B cell (primary cell): ENCODE data around the gene SLK. TPM values are rescaled to one million over a fixed set of nuclear protein-coding genes. Genes with fewer than 3 reads are reported as not detected.

Source experiments
- ATAC-seq: fragments of 200-7000 bp; cut with Tn5 transposase; one replicate; pipeline ENCODE4 v1.10.0; 2021; ENCODE audit warnings: low read depth, mild to moderate bottlenecking, moderate number of reproducible peaks, moderate library complexity
- CTCF ChIA-PET: fragments of 350-600 bp; sonication (Branson Sonifier 250); formaldehyde crosslinking; loops from one replicate; lab custom pipeline; 2021; ENCODE audit warnings: antibody characterized with exemption, inconsistent platforms; lab: Charles Lee
- POLR2A ChIA-PET: fragments of 350-600 bp; sonication (Branson Sonifier 250); formaldehyde crosslinking; loops from one replicate; lab custom pipeline; 2021; ENCODE audit warnings: antibody characterized with exemption; lab: Charles Lee
- DNase-seq: peaks from one replicate; pipeline ENCODE4 v3.0.0; 2013
- H2AFZ ChIP-seq: 2 replicates; pipeline ENCODE4 v1.6.1; 2012; ENCODE audit warnings: mild to moderate bottlenecking, low read depth, low read length; ENCODE audit not compliant: insufficient read depth, poor library complexity, severe bottlenecking
- H3K27ac ChIP-seq, 2 donors: 1 replicate in 1 of 2; 2 replicates in 1 of 2; pipeline ENCODE4 v1.5.1; 2012 to 2013; ENCODE audit warnings: low read length in 2 of 2, mild to moderate bottlenecking in 2 of 2, moderate library complexity in 1 of 2
- H3K27me3 ChIP-seq, 4 experiments: fragments of 200-600 bp in 1 of 4; sonication (generic) in 1 of 4; replicated peaks in 1 of 4; 1 replicate in 2 of 4; 2 replicates in 2 of 4; pipeline versions ENCODE4 v1.6.1 to v1.7.0; 2013 to 2016; ENCODE audit warnings: low read length in 3 of 4, mild to moderate bottlenecking in 2 of 4, mixed read lengths in 1 of 4, moderate library complexity in 1 of 4; ENCODE audit not compliant: insufficient read depth in 4 of 4, control insufficient read depth in 3 of 4; ENCODE audit errors: control extremely low read depth in 1 of 4
- H3K36me3 ChIP-seq, 2 experiments: replicated peaks in 1 of 2; 1 replicate in 1 of 2; 2 replicates in 1 of 2; pipeline versions ENCODE4 v1.6.1 to v1.7.1; 2013; ENCODE audit warnings: low read length in 1 of 2; ENCODE audit not compliant: insufficient read depth in 2 of 2, control insufficient read depth in 1 of 2; ENCODE audit errors: control extremely low read depth in 1 of 2, extremely low read depth in 1 of 2
- H3K4me1 ChIP-seq, 2 donors: fragments of 200-600 bp in 1 of 2; sonication (generic) in 1 of 2; 1 replicate in 1 of 2; 2 replicates in 1 of 2; pipeline versions ENCODE4 v1.5.1 to v1.6.1; 2013 to 2017; ENCODE audit warnings: low read length in 2 of 2; ENCODE audit not compliant: control insufficient read depth in 2 of 2, insufficient read depth in 2 of 2
- H3K4me2 ChIP-seq: replicated peaks from 2 replicates; pipeline ENCODE3; 2012; ENCODE audit warnings: mild to moderate bottlenecking, low read depth, low read length; ENCODE audit not compliant: poor library complexity, severe bottlenecking
- H3K4me3 ChIP-seq, 5 experiments: fragments of 200-600 bp in 1 of 5; sonication (generic) in 1 of 5; 1 replicate in 3 of 5; 2 replicates in 2 of 5; pipeline versions ENCODE4 v1.5.1 to v1.7.0; 2011 to 2016; ENCODE audit warnings: low read length in 4 of 5, mild to moderate bottlenecking in 4 of 5, low read depth in 2 of 5, control low read depth in 1 of 5, moderate library complexity in 1 of 5; ENCODE audit not compliant: insufficient read depth in 1 of 5; ENCODE audit errors: control extremely low read depth in 1 of 5, extremely low read depth in 1 of 5
- H3K79me2 ChIP-seq: fragments of 200-600 bp; sonication (generic); one replicate; pipeline ENCODE4 v1.6.0; 2016; ENCODE audit warnings: low read length; ENCODE audit not compliant: control insufficient read depth, insufficient read depth
- H3K9ac ChIP-seq: fragments of 200-600 bp; sonication (generic); 2 replicates; pipeline ENCODE4 v1.6.1; 2017; ENCODE audit warnings: mild to moderate bottlenecking, low read length, moderate library complexity
- H3K9me3 ChIP-seq, 3 donors: one replicate each; pipeline versions ENCODE4 v1.6.1 to v1.7.1; 2013; ENCODE audit warnings: low read length in 2 of 3; ENCODE audit not compliant: control insufficient read depth in 2 of 3, insufficient read depth in 1 of 3; ENCODE audit errors: control extremely low read depth in 1 of 3
- H4K20me1 ChIP-seq: 2 replicates; pipeline ENCODE4 v1.6.0; 2012; ENCODE audit warnings: mild to moderate bottlenecking, low read length; ENCODE audit not compliant: insufficient read depth, control insufficient read depth, poor library complexity, severe bottlenecking
- H3K27ac Mint-ChIP-seq: one replicate; pipeline ENCODE4 v1.8.0; 2021; ENCODE audit warnings: mixed read lengths
- H3K27me3 Mint-ChIP-seq: one replicate; pipeline ENCODE4 v1.8.0; 2021; ENCODE audit warnings: mixed read lengths
- H3K4me1 Mint-ChIP-seq: one replicate; pipeline ENCODE4 v1.8.0; 2021; ENCODE audit warnings: mixed read lengths
- H3K4me3 Mint-ChIP-seq: one replicate; pipeline ENCODE4 v1.8.0; 2021; ENCODE audit warnings: mixed read lengths
- H3K9me3 Mint-ChIP-seq: one replicate; pipeline ENCODE4 v1.8.0; 2022; ENCODE audit warnings: mixed read lengths; ENCODE audit not compliant: insufficient read depth
- EZH2 ChIP-seq: IDR thresholded peaks from 2 replicates; pipeline ENCODE4 v1.6.1; 2012; ENCODE audit warnings: borderline replicate concordance, low read depth, mild to moderate bottlenecking, moderate library complexity, low read length; ENCODE audit not compliant: insufficient read depth, poor library complexity, severe bottlenecking
- WGBS: methylation state at CpG from one replicate; pipeline ENCODE4 v1.1.5; 2013; ENCODE audit warnings: missing lambda C conversion rate; ENCODE audit not compliant: insufficient coverage; 5-methylcytosine and 5-hydroxymethylcytosine counted together
- intact Hi-C: fragments of 100-400 bp; cut with micrococcal nuclease; formaldehyde crosslinking; loops from one replicate; pipeline ENCODE4 v1.10.0; 2022
- polyA plus RNA-seq: library from polyadenylated mRNA; depleted of rRNA; stranded (reverse); fragments of >200 nt; gene quantifications from 2 replicates; pipeline ENCODE4 v1.2.3, GENCODE V29; 2012
- total RNA-seq, 2 donors: library from RNA; stranded (reverse); fragments of 120-200 nt in 1 of 2; gene quantifications; 1 replicate in 1 of 2; 2 replicates in 1 of 2; pipeline versions ENCODE4 v1.2.3 to v1.2.4, GENCODE V29; 2013 to 2022
- TF ChIP-seq, protein P1 (sequence below): fragments of 200-600 bp; IDR thresholded peaks from one replicate; pipeline ENCODE4 v1.8.0; 2022; ENCODE audit warnings: antibody characterized with exemption, mild to moderate bottlenecking

SLK gene
- total and polyA plus RNA-seq, 2 donors (not counting 1 experiment from before 2014, with no cell fraction given) = 2.9 to 24.5 TPM

DNA sequence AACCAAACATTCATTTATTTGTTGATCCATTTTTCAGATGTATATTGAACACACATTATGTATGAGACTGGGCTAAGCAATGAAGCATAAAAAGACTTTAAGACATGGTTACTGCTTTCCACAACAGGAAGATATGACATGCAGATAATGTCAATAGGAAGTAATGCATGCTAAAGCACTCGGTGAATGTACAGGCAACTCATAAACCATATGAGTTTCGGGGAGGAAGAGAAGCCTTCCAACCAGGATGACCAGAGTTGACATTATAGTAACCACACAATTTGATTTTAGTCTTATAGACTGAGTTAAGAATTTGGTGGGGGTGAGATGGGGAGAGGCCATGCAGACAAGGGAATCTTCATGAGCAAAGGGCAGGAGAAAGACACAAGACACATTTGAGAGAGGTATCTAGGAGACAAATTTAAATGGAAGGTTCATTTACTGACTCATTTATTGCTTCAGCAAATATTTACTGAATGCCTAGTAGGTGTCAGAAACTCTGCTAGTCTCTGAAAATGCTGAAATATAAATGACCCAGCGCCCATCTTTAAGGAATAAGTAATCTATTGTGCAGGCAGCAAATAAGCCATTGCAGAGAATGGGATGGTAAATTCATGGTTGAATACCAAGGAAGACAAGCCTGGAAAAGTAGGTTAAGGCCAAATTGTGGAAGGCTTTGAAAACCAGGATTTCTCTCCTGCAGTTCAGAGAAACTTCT lies 19.0 kb upstream of the SLK start:
- no peak overlapping the region for H2AFZ ChIP-seq

GRCh38 chr10:103949728-103950127 lies 17.2 kb upstream of the SLK start:
- intact Hi-C loops = no loop called here
- no peaks in the 10 kb centered on the region for H3K9me3 Mint-ChIP-seq
- Histone ChIP-seq H3K4me1 (peaks cover 0 to 3% of the 10 kb centered on the region in 2 donors), H3K79me2 (no peaks in the 10 kb centered on the region), H2AFZ (no peak overlapping the region), H4K20me1 (no peaks in the 10 kb centered on the region), H3K4me2 (no peak overlapping the region), H3K27ac (no peak overlapping the region), H3K36me3 (no peaks in the 10 kb centered on the region), H3K27me3 (peaks cover 0 to 3% (median 0%) of the 10 kb centered on the region in 4 experiments), H3K4me3 (no peak overlapping the region), H3K9me3 (no peaks in the 10 kb centered on the region), H3K9ac (no peak overlapping the region)
- CTCF ChIA-PET = interaction anchor here (0.7 kb wide), 1 partner anchor 61 kb away, joined by 3 read pairs; no protein-coding TSS in a partner anchor
- DNase-seq (no peak), ATAC-seq (no peak)
- POLR2A ChIA-PET = no interaction called here
- H3K27me3 Mint-ChIP-seq = peaks cover 23% of the 10 kb centered on the region
- no peak overlapping the region for H3K27ac Mint-ChIP-seq
- H3K4me3 Mint-ChIP-seq = no peak overlapping the region
- TF ChIP-seq EZH2 = no peak
- TF ChIP-seq, protein P1, sequence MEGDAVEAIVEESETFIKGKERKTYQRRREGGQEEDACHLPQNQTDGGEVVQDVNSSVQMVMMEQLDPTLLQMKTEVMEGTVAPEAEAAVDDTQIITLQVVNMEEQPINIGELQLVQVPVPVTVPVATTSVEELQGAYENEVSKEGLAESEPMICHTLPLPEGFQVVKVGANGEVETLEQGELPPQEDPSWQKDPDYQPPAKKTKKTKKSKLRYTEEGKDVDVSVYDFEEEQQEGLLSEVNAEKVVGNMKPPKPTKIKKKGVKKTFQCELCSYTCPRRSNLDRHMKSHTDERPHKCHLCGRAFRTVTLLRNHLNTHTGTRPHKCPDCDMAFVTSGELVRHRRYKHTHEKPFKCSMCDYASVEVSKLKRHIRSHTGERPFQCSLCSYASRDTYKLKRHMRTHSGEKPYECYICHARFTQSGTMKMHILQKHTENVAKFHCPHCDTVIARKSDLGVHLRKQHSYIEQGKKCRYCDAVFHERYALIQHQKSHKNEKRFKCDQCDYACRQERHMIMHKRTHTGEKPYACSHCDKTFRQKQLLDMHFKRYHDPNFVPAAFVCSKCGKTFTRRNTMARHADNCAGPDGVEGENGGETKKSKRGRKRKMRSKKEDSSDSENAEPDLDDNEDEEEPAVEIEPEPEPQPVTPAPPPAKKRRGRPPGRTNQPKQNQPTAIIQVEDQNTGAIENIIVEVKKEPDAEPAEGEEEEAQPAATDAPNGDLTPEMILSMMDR = no peak
- 95% methylated on average over 3 of the region's 4 CpGs for WGBS
- H3K4me1 Mint-ChIP-seq = peaks cover 6% of the 10 kb centered on the region

More for the DNA sequence above, 19.0 kb upstream of the SLK start:
- Histone ChIP-seq H3K27ac (no peak overlapping the region), H3K79me2 (no peaks in the 10 kb centered on the region), H3K36me3 (no peaks in the 10 kb centered on the region), H3K9me3 (no peaks in the 10 kb centered on the region), H3K9ac (no peak overlapping the region), H3K4me1 (peaks cover 0 to 3% of the 10 kb centered on the region in 2 donors), H4K20me1 (no peaks in the 10 kb centered on the region), H3K4me3 (no peak overlapping the region), H3K27me3 (peaks cover 0 to 3% (median 0%) of the 10 kb centered on the region in 4 experiments), H3K4me2 (no peak overlapping the region)
- H3K9me3 Mint-ChIP-seq = no peaks in the 10 kb centered on the region
- H3K4me3 Mint-ChIP-seq = no peak overlapping the region
- no peak overlapping the region for H3K27ac Mint-ChIP-seq
- peaks cover 19% of the 10 kb centered on the region for H3K27me3 Mint-ChIP-seq
- POLR2A ChIA-PET = no interaction called here
- 100% methylated on average over 1 of the region's 3 CpGs for WGBS
- TF ChIP-seq, protein P1 = no peak
- TF ChIP-seq EZH2 = no peak
- no peak for ATAC-seq
- intact Hi-C loops = no loop called here
- H3K4me1 Mint-ChIP-seq = peaks cover 6% of the 10 kb centered on the region
- CTCF ChIA-PET = no interaction called here
- DNase-seq = no peak
